ENCODE measurements around the gene RAI14.

The RAI14 gene

DNA sequence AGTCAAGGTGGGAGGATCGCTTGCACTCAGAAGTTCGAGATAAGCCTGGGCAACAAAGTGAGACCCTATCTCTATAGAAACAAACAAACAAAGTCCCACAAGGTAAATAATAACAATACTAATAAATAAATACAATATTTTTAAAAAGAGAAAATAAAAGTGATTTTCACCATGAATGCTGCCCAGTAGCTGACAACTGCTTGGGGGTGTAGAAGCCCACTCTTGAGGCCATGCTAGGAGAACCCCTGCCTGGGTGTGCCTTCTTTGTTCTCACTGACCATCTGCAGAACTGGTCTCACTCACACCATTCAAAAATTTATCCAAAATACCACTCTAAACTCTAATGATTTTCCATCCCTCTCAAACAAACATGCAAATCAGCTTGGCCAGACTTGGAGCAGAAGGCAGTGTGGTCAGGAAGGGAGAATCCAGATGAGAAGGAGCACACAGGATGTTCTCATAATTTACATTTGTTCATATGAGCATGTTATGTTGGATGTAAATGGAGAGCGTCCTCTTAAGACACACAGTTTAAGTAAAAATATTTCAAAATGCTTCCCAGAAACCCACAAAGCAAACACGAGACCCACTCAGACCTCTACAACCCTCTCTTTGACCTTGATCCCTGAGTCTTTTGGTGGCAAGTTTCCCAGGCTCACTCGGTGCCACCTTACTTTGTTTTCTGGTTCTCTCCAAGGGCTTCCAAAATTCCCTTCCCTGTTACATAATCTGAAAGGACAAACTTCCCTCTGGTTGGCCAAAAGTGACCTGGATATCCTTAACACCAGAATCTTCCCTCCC is 7.9 kb upstream of the RAI14 start:
- DNase-seq: no peak

DNA sequence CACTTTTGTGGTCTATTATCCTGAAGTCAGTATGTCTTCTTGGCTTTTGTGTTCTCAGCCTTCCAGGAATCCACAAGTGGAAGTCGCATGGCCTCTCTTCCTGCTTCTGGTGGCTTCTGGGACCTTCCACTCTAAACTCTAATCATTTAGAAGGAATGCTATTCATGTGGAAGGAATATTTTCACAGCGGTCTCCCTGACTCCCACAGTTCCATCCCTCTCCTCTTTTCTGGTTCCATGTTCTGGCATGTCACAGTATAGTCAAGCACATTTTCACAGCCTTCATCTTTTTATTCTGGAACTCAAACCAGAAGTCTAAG is 7.3 kb upstream of the RAI14 start:
- peak; percentile 52 for DNase-seq

DNA sequence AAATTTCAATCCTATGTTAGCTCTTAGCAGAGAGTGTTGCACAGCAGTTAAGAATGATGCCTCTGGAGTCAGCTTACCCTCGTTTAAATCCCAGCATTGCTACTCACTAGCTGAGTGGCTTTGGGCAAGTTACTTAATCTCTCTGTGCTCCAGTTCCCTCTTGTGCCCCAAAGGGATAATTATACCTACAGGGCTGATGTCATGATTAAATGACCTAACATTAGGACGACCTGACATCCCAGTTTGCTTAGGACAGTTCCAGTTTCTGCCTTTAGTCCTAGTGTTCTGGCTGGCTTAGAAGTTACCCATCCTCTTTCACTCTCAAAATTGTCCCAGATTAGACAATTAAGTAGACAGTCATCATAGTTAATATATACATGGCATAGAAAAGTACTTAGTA is 4.3 kb upstream of the RAI14 start:
- DNase-seq: no peak

DNA sequence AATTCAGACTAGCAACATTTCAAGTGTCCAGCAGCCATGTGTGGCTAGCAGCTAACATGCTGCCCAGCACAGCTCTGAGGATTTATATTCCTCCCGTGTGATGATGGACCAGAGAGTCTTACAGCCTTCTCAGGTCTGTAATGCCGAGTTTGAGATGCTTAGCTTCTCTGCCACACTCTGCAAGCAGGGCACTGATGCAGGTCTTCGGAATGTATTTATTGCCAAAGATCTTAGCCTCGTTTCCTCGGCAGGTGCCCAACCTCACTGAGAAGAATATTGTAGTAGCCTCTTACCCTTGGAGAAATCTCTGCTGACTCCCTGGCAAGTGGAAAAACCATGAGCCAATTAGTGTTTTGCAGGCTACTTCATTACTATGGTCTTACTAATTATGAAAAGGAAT is 3.7 kb upstream of the RAI14 start:
- no peak for DNase-seq

DNA sequence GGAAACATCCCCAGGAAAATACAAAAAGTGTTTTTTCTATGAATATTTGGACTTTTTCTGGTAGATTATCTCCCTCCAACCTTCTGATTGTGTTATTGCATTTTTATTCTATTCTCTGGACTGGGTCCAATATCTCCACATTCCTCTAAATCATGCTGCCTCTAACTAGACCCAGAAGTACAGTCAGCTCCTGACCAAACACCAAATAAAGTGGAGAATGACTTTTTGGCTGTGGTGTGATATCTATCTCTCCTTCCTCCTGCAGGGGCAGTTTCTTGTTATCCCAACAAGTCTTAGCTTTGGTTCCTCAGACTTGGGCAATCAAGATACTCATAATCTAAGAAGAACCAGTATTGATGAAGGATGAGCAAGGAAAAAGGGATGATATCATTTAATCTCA is 3.2 kb upstream of the RAI14 start:
- peak; percentile 66 for DNase-seq

DNA sequence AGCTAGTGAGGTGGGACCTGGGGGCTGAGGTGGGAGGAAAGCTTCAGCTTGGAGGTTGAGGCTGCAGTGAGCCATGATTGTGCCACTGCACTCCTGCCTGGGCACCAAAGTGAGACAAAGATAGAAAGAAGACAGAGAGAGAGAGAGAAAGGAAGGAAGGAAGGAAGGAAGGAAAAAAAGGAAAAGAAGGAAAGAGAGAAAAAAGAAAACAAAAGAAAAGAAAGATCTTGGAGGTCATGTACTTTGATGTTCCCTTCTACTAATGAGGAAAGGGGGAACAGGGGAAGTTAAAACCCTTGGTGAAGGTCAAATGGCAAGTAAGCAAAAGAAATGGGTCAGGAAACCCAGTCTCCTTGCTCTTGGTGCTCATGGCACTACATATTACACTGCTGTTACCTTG is 2.4 kb upstream of the RAI14 start:
- no peak for DNase-seq

DNA sequence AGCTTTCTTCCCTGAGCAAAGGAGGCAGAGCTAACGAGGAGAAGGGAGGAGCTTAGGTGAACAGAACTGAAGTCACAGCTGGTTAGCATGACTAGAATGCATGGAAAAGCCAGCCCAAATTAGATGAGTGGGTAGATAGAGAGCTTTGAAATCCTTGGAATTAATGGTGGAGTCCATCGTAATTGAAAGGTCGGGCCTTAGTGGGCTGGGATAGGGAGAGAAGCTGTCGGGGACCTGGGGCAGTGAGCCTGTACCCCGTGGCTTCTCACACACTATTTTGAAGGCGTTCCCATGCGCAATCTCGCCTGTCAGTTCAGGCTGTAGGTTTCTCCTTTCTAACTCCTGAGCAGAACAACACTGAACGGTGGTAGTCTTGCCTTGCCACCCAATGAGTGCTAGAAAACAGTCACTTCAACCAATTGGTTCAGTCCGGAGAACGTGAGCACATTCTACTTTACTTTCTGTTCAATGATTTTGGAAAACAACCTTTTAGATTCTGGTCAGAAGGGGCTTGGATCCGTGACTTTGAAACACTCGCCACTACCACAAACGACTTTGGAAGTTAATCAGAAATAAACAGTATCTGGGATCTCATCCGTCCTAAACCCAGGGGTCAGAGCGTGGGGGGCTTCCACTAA is 655 bp upstream of the RAI14 start:
- peak; percentile 77 for DNase-seq

DNA sequence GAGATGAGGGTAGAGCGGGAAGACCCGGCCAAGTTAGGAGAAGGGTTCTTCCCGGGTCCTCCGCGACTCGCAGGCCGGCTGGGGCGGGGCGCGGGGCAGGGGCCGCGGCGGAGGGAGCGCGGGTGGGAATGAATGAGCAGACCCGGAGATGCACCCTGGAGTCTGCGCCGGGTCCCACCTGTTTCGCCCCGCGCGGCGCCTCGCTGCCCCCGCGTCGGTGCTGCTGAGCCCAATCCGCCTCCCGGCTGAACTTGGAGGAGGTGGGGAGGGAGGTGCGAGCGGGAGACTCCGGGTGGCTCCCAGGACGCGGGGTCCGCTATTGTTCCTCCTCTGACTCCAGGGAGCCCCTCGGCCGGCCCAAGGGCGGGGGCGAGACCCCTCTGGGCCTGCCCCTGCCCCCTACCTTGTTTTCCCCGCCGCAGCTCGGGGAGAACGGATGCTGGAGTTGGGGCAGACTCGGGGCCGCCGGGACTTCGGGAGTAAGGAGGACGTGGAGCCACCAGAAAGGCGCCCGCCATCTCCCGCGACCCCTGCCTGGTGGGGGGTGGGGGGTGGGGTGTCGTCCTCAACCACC is 659 bp downstream of the RAI14 start:
- peak; percentile 33 for DNase-seq

DNA sequence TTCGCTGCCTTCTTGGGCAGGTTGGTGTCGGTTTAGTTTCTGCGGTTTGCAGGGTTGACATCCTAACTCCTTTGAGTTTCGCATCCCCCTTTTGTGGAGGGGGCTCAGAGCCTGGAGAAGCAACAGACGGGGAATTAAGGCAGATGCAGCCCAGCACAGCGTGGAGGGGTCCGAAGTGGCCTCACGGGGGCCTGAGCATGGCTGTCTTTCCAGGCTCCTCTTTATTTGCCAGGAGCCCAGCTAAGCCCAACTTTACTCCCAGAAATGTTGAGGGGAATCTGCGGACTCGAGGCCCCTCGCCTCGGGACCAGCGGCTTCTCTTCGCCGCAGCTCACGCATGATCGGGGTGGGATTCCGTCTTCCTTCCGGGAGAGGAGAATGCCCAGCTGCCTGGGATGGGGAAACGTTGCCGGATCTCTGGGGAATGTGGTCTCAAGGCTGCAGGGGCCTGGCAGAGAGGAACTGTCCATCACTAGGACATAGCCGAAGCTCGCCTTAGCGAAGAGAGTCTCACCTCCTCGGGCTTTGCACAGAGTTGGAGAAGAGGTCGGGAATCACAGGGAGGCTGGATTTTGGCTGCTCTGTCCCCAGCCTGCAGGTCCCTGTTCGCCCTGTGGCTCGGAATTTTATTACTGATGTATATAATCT is 1.3 kb downstream of the RAI14 start:
- DNase-seq: peak; percentile 63

DNA sequence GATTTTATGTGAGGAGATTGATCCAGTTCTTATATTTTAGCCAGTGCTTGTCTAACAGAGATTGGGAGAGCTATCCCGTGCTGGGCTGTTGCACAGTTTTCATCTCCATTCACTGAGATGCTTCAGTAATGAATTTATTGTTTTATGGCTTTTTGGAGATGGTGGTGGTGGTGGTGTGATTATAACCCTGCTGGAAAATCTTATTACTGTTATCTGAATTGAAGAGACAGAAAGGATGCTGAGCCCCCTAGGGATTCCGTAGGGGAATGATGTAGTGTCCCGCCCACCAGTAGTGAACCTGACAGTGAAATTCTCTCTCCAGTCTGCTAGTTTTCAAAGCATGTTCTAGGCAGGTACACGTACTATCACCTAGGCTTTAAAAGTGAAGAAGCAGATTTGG is 1.9 kb downstream of the RAI14 start:
- DNase-seq: peak; percentile 65

DNA sequence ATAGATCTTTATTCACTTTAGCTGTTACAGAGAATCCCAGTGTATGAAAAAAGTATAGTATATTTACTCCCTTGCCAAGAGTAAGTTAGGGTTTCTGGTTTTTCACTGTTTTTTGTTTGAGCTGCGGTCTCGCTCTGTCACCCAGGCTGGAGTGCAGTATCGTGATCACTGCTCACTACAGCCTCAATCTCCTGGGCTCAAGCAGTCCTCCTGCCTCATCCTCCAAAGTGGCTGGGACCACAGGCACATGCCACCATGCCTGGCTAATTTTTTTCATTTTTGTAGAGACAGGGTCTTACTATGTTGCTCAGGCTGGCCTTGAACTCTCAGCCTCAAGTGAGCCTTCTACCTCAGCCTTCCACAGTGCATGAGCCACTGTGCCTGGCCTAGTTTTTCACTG is 3.0 kb downstream of the RAI14 start:
- no peak for DNase-seq

DNA sequence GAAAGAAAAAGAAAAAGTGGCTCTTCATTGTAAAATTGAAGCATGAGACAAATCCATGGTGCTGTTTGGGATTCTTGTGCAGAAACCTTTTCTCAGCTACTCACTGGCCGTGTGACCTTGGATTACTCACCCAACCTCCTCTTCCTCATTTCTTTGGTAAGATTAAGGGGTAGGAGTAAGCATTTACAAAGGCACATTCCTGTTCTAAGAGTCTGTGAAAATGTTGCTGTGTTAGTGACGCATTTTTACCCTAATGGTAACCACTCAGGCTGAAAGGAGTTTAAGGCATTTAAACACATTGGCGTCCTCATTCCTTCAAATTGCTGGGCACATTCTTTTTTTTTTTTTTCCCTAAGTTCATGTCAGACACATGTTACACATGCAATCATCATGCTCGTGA is 4.3 kb downstream of the RAI14 start:
- DNase-seq: peak; percentile 94

DNA sequence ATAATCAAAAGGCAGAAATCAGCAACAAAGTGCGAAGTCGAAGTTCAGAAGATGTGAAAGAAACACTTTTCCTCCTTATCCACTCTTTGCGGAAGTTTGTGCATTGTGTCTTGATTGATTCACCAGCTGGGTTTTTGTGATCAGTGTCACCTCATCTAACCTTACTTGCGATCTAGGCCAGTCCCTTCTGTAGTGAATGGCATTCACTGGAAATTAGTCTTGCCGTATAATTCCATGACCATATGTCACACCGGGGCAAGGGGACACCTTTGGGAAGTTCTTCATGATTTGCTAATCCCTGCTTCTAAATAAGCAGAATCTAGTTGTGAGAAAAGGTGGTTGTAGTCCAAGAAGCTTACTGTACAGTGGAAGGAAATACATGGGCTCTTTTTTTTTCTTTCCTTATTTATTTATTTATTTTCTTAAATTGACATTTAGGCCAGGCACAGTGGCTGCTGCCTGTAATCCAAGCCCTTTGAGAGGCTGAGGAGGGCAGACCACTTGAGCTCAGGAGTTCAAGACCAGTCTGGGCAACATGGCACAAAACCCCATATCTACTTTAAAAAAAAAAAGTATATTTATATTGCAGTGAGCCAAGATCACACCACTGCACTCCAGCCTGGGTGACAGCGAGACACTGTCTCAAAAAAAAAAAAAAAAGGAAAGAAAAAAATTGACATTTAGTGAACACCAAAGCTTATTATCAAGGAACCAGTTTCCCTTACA is 7.8 kb downstream of the RAI14 start:
- DNase-seq: no peak

DNA sequence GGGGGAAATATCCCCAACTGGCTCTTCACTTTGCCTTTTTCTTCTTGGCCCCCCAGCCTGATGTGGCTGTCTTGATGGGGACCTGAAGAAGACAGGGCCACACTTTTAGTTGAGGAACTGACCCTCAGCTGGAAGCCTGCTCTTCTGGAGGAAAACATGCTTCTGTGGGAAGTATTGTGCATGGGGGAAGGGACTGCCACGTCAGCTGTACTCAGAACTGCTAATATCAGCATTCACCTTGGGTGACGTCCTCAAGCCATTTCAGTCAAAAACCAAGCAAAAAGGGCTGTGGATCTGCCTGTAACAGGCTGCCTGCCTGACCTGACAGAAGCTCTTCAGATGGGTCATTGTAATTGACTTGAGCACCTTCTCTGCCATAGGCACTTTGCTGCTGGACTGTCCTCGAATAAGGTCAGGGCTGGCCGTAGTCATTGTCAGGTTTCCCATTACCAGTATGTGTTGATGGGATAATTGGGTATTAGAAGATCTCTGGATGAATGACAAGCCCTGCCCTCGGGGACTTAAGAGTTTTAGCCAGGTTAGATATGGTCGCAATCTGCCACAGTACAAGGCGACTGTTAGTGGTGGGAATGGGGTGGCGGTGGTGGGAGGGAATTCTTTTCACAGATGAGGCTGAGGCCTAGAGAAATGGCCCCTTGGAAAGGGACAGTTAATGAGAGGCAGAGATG is 10.4 kb downstream of the RAI14 start:
- no peak for DNase-seq

DNA sequence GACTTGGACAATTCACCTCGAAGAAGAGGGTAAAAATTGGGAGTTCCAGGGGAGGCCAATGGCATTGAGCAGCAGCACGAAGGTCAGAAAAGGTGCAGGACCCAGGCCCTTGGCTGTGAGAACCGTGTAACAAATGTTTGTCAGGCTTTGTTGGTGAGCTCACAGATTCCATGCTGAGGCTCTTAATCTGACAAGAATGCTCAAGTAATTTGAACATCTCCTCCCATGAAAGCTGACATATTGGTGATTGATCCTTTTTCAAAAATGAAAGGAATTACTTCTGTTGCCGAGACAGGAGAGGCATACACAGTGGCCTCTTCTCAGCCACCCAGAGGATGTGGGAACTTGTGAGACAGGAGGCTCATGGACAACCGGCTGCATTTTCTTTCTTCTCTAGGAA is 11.6 kb downstream of the RAI14 start:
- DNase-seq: no peak

DNA sequence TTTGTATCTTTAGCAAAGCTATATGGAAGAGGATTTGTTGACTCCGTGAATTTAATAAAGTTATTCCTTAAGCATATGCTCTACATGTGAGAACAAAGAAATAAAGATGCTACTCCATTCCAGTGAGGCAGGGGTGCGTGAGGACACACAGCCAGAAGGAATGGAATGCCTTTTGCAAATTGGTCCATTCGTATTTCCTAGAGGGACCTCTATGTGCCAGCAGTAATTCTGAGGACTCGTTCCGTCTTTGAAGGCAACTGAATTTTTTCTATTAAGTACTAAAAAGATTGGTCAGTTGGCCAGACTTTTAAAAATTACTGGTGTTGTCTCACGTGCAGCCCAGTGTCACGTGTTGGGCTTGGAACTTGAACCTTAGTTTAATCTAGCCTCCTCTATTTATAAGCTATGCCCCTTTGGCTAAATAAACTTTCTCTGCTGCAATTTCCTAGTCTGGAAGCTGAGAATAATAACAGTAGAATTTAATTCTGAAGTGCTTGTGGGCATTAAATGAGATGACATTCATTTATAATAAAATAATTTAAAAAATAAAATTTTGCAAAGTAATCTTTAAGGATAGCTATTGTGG is 13.9 kb downstream of the RAI14 start:
- DNase-seq: no peak

DNA sequence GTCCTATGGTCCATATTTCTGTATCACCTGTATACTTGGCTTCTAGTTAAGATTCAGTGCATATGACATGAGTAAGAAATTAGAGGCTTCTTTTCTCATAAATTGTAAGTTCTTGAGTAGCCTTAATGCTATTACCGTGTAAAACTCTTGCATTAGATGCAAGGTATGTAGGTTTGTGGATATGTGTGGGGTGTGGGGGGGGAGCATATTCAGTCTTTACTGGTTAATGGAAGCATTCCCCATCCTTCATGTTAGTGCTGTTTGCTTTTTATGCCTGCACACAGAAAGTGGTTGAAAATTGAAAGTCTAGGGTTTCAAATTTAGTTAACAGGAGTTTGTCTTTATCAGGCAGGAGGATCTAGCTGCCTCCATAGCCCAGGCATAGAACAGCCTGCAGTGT is 16.1 kb downstream of the RAI14 start:
- no peak for DNase-seq

DNA sequence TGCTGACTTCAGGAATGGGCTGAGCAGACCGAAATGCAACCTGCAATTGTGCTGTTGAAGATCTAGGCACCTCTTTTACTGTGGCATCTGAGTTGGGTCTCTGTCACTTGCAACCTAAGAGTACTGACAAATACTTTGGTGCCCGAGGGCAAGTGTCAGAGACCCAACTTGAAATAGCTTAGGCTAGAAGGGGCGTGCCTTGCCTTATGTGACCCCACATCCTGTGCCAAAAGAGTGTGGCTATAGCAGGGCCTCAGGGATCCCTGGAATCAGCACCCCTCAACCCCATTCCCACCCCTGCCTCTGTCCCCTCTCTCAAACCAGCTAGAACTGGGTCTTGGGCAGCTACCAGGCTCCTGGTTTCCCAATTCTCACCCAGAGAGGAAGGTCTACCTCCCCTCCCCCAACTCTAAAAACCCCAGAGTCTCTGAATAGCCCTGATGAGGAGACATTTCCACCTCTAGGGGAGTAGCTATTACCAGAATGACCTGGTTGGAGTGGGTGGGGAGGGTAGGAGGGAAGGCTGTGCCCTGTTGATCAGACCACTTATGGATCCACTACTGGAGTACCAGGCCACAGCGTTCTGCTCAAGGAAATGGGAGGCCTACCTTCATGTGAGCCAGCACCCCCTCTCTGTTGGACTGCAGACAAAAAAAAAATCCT is 17.5 kb downstream of the RAI14 start:
- peak; percentile 37 for DNase-seq

DNA sequence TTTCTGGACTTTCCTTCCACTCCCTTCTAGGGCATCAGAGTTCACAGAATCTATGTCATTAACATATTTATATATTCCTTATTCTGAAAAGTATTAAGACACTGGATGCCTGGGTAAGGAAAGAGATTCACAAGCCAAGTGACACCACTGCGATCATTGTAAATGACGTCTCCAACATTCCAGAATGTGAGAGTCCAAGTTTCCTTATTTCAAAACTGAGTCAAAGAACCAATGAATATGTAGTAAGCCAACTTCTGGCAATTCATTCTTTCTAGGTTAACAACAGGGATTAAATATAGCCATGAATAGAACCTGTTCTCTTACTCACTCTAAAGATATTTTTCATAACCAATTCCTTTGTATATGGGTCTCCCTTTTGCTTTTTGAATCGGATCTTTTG is 18.1 kb downstream of the RAI14 start:
- peak; percentile 94 for DNase-seq

DNA sequence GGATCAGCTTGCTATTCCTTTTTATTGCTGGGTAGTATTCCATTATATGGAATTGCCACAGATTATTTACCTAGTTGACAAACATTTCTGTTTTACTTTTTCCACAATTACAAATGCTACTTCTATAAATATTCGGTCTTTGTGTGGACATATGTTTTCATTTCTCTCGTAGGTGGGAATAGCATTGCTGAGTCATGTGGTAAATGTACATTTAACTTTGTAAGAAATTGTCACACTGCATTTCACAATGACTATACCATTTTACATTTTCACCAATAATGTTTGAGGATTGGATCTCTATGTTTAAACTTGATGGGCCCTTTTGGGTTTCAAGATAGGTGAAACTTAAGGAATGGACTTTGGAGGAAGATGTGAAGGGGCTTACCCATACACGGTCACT is 19.7 kb downstream of the RAI14 start:
- no peak for DNase-seq

DNA sequence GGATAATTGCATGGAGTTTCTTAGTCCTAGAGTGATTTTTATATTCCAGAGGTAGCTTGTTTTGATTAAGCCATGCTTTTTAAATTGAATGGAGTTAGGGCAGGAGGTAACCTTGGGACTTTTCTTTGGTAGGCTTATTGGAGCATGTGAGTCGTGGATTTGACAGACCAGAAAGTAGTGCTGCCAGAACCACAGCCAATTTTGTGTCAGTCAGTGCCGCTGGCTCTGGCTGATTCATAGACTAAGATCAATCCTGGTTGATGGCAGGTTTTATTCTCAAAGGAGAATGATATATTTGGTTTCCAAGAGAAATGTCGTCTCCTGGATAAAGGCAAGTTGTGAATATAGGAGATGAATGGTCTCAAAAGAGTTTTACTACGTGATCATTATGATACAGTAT is 20.3 kb downstream of the RAI14 start:
- DNase-seq: peak; percentile 46

DNA sequence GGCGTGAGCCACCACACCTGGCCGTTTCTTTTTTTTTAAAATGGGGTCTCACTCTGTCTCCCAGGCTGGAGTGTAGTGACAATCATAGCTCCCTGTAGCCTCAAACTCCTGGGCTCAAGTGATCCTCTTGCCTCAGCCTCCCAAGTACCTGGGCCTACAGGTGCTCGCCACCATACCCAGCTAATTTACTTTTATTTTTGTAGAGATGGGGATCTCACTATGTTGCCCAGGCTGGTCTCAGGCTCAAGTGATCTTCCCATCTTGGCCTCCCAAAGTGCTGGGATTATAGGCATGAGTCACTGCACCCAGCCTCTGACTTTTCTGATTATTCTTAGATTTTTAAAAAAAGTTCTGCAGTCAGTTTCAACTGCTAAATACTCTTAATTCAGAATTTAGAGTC is 21.3 kb downstream of the RAI14 start:
- no peak for DNase-seq

Measured in EL (cell line).